Endothelial cell of hepatic sinusoid (primary cell): ENCODE data around the gene GRAMD1B.

Experiments
- in situ Hi-C: cut with HindIII; loops from 2 replicates; pipeline ENCODE4 v1.10.0; 2017; ENCODE audit warnings: low sequenced_read_pairs

Gene GRAMD1B

DNA sequence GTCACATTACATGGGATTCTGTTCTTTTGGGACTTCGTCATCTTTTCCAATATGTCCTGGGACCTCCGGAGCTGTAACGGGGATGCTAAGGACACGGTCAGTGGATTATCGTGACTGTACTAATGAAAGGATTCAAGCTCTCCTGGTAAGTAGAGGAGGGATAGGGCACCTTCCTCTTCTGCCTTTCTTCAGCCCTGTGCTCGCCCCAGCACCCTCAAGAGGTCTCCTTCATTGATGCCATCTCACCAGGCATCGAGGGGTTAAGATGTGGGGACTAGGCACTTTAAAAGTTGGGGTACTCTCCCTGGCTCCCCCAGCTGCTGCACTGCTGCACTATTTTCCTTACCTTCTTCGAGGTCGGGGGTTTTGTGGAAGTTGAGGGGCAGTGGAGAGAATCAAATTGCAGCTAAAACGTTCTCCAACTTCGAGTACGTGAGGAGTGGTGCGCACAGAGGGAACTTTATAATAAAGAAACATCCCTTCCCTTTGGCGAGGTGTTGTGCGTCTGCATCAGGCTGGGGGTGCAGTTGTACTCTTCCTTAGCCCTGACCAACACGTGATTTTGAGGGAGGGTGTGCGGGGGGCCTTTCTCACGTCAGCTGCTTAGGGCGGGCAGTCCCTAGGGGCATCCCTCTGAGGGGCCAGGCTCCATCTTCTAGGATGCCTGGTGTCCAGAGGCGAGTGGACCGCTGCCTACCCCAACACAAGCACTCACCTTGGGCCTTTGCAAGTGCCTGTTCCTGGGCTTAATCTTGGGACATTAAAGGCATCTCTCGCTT lies 96.1 kb downstream of the GRAMD1B start:
- in situ Hi-C loops: no loop called here

DNA sequence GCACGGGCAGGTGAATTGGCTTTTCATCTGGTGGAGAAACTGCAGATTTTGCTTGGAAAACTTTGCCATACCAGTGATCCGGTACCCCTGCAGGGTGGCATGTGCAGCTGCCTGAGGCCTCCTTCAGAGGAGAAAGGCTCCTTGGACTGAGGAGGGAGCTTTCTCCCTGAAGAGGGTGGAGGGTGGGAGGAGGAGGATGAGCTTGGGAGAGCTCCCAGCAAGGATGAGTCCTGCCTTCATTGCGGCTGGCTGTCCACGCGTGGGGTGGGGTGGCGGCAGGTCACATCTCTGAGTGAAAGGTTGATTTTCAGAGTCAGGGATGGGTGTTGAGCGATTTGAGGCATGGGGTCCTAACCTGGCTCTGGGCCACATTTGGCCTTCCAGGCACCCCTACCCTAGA lies 96.8 kb downstream of the GRAMD1B start:
- in situ Hi-C loops: no loop called here

DNA sequence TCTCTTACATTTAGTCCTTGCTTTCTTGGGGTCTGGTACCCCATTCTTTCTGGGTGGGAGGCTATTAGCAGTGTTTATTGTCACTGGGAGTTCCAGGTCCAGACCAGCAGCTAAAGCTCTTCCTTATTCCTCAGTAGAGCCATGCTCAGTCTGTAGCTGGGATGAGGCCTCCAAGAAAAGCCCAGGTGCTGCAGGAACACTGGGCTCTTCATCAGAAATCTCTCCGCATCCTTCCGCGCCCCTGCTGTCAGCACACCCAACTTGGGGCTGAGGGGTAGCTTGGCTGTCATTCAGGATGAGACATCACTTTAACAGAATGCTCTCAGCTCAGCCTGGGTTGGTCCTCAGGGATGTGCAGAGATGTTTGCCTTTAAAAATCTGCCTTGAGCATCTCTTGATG lies 97.5 kb downstream of the GRAMD1B start:
- in situ Hi-C loops: no loop called here

DNA sequence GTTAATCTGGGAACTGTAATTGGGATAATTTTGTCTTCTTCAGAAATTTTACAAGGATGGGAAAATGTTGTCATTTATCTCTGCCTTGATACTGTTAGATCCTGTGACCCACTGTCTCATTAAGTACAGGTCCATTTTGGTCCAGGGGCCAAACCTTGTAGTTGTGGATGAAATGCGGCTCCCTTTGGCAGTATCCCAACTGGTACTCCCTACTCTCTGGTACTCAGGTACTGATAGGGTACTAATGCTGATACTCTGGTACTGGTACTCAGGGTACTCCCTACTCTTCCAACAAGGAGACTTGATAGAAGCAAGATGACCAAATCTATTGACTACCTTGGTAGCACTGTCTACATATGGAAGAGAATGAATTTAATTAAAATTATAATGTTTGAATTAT lies 97.9 kb downstream of the GRAMD1B start:
- in situ Hi-C loops: no loop called here

DNA sequence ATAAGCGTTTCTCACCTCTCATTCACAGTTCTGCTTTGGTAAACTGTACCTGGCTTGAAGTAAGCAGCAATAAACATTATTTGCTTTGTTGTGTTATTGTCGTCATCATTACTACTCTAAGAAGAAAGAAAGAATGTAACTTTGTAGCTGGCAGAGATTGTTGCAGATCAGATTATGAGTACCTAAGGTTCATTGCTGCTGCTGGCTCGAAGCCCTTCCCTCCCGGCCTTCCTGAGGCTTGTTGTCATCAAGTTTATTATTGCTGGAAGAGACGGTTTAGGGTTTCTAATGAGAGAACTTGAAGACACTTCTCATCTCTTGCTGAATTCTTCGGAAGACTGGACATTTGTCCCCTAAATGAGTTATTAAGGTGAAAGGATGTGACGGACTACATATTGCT lies 101.3 kb downstream of the GRAMD1B start:
- in situ Hi-C loops: no loop called here

DNA sequence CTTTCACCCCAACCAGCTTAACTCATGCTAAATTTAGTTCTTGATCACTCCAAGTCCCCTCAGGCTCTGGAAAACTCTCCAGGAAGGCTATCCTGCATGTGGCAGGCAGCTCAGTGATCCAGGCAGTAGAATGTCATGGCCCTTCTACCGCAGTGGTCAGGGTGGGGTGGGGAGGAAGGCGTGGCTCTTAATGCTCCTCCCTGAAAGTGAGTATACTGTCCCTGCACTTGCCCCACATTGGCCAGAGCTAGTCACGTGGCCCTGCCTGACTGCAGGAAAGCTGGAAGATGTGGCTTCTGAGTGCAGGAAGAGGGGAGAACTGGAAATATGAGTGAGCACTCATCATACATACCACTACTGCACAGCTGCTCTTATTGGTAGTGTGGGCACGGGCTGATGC lies 102.1 kb downstream of the GRAMD1B start:
- in situ Hi-C loops: no loop called here

DNA sequence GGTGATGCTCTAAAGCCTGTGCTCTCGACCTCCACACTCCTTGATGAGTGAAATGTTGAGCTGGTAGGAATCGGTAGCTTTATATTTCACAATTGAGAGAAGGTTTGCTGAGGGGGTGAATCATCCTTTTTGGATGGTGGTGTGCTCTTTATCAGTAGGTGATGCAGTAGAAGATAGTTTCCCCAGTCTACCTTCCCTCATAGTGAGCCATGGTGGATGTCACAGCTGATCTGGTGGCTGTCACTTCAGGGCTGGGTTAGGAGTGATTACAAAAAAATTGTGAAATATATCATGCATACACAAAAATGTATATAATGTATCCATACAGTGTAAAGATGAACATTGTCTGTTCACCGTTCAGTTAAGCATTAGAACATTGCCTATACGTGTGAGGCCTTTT lies 105.3 kb downstream of the GRAMD1B start:
- in situ Hi-C loops: no loop called here

DNA sequence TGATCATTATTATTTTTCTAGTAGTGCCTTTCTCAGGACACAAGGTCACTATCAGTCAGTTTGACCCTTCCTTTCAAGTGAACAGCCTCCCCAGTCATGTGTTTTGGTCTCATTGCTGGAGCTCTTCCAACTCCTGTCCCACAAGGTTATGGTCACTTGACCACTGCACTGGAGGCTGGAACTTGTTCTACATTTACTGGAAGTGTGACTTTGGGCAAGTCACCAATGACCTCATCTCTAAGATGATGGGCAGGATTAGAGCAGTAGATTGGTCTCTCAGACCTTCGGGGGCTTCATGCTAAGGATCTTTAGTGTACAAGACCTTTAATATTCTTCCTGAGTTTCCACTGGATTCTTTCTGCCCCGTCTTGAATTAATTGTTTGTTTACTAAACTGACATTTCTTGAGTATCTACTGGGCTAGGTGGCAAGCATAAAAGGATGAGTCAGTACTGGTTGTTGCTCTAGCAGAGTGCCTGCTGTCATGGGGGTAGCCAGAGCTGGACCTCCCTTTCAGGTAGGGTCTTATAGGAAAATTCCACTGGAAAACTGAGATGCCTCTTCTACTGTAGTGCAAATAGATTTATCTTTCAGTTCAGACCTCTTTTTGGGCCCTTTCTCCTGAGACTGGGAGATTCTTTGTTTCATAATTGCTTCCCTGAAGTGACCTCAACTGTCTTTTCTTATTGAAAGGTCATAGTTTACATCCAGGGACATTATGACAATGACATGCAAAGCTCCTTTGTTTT lies 106.8 kb downstream of the GRAMD1B start:
- in situ Hi-C loops: no loop called here

DNA sequence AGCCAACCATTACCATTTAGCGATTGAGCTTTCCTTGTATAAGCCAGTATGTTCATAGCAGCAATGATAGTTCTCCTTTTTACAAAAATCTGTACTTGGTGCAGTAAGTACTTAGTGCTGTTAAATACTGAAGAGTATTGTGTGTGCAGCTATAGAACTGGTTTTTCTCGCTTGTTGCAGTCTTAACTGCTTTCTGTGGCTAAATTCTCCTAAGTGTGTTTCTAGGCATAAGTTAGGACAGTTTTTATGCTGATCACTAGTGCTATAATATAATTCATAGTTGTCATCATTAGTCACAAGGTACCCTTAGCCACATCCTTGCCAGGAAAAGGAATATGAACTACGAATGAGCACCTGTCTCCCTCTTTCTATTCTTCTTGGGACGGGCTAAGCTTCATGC lies 107.7 kb downstream of the GRAMD1B start:
- in situ Hi-C loops: no loop called here

DNA sequence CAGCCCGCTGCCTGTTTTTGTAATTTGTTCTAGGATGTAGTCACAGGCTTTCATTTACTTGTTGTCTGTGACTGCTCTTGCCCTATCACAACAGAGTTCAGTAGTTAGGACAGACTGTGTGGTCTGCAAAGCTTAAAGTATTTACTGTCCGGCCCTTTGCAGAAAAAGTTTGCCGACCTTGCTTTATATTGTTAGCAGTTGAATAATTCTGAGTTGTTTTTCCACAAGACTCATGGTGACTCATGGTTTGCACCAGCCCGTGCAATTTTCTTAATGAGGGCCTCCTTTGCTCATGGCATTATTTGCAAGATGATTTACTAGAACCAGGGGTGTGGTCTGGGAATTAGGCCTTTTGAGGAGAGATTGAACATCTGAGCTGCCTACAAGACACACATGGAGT lies 113.7 kb downstream of the GRAMD1B start:
- in situ Hi-C loops: no loop called here

DNA sequence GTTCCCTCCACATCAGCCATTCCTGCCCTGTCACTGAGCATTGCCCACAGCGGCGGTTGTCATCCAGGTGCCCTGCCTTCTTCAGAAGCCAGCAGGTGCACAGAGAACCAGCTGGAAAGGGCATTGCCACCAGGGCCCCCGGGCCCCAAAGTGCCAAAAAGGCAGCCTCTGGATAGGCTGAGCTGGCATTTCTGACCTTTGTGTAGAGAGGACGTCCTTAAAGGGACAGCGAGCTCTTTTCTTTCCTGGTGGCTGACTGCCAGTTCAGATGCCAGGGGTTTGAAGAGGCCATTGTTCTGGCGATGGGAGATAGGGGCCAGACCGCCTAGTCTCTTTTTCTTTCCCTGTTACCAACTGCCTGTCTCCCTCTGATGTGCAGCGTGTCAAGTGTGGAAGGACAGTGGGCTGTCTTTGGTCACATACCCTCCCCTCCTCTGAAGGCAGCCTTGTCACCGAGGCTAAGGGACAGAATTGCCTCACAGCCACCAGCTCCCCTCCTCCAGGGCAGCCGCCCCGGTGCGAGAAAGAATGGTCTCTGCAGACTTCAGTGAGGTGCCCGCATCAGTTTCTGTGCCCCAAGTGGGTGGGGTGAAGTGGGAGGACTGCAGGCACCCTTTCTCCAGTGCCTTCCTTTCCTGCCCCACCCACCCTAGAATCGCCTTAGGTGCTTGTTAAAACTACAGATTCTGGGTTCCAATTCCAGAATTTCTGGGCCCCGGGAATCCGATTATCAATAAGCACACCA lies 114.7 kb downstream of the GRAMD1B start:
- in situ Hi-C loops: no loop called here

DNA sequence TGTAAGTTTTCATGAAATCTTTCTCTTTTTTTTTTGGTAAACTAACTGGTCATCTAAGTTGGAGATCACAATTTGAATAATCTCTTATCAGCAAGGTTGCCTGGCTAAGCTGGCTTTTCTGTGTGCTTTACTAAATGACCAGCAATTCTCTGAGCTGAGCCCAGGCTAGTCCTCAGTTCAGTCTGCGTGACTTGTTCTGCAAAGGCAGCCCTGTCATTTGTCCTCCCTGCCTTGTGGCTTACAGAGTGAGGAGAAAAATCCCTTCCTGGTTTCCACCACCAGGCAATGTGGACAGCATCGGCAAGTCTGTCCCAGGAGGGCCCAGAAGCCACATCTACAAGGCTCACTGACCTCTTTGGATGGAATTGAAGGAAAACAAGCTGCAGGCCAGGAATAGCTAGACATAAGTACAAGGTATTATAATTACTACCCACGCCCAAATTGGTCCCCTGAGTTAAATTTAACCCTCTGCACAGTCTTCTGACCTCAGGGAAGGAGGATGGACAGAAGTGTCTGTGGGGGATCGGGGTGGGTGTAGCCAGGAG lies 115.7 kb downstream of the GRAMD1B start:
- in situ Hi-C loops: no loop called here

DNA sequence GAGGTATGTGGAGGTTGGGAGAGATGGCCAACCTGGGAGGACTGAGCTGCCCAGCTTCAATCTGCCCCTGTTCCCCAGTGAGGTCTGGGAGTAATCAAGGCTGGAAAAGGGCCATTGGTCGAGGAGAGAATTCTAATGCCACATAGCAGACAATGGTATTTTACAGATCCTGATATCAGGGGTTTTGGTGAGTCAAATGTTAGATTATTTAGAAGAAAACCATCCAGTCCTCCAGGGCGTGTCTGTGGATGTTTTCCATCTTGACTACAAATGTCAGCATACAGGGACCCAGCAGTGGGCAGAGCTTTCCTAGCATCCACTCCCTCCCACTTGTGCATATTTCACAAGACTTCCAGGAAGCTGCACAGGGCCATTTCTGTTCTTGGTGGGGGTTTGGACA lies 116.4 kb downstream of the GRAMD1B start:
- in situ Hi-C loops: no loop called here

DNA sequence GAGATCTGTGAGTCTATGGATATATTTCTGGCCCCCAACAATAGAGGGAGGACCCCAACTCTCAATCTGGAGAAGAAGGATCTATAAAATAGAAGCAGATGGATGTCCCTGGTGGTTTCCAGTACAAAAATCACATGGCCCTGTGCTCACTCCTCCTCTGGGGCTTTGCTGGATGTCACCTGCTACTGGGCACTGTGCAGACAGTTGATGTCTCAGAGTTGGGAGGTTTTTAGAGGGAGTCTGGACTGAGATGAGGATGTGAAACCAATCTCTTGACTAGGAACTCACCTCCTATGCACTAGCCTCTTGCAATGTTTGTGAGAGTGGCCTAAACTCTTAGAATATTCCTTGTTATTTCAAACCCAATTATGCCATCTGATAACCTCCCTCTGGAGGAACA lies 117.1 kb downstream of the GRAMD1B start:
- in situ Hi-C loops: no loop called here

DNA sequence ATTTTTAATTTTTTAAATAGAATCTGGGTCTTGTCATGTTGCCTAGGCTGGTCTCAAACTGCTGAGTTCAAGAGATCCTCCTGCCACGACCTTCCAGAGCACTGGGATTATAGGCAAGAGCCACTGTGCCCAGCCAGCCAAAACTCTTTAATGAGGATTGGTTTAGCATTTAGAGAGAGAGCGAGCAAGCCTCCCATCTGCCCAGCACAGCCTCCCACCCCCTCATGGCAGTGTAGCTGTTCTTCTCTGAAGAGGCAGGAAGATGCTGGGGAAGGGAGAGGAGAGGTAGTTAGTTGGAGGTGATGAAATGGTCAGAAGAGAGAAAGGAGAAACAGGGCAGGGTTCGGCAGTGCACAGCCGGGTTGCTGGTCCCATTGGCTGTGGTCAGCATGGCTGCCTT lies 118.7 kb downstream of the GRAMD1B start:
- in situ Hi-C loops: no loop called here

DNA sequence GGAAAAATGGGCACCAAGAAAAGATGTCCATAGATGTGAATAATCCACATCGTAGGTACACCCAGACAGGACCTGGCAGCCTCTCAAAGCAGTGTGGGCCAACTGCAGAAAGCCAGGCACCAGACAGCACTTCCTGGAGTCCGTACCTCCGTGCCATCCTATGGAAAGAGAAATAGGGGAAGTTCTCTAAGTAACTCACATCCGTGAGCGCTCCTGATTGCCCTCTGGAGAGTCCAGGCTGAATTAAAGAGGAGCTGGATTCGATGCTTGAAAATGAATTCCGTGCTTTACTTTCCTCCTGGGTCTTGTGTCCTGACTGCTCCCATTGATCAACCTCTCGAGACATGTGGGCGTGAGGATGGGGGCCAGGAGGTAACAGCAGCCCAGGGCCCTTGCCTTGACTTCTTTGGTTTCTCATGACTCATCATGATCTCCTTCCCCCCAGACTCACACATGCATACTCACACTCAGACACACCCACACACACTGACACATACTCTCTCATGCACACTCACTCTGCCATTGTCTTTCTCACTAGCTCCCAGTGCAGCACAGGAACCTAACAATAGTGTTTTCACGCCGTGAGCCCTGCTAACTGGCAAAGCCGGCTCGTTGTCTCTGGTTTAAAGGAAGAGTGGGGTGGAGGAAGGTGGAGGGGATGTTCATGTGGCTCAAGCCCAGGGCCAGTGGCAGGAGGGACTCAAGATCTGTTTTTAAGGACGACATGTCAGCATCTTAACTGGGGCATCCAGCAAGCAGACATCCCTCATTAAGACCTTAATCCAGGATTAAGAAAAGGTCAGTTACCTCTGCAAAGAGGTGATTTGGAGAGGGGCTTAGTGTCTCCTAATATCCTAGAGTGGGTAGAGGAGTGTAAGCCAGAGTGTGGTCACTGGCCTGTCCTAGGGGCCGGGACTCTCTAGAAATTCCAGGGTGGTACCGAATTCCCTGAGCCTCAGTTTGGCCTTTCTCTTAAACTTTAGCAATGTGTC lies 120.2 kb downstream of the GRAMD1B start:
- in situ Hi-C loops: no loop called here

DNA sequence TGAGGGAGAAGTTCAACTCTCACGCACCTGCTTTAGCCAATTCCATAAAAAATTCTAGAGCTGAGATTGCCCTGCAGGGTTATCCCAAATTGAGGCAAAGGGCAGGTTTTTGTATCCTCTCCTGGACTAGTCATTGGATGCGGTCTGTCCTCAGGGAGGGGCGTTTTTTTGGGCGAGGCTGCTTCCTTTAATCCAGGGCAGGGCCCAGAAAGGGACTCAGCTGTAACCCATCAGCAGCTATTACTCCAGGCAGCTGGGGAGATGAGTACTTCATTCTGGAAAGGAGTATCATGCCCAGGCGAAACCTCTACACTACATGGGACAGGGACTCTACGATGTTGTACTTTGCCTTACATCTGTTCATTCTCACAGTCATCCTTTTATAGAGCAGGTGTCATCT lies 121.0 kb downstream of the GRAMD1B start:
- in situ Hi-C loops: no loop called here

DNA sequence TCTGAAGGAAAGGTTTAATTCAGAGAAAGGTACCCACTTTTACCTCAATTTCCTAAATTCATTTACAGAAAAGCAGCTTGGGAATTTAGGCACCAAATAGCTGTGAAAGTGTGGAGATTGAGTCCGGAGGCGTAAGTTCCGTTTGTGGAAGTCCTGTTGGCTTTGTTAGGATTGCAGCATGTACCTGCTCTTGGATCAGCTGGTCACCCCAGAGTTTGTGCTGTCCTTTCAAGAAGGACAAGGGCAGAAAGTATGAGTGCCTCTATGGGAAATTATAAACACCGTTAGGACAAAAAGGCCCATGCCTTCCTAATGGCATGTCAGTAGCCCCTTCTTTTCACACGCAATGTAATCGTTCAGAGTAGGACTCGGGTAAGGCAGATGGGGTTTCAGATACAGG lies 126.6 kb downstream of the GRAMD1B start:
- in situ Hi-C loops: no loop called here

DNA sequence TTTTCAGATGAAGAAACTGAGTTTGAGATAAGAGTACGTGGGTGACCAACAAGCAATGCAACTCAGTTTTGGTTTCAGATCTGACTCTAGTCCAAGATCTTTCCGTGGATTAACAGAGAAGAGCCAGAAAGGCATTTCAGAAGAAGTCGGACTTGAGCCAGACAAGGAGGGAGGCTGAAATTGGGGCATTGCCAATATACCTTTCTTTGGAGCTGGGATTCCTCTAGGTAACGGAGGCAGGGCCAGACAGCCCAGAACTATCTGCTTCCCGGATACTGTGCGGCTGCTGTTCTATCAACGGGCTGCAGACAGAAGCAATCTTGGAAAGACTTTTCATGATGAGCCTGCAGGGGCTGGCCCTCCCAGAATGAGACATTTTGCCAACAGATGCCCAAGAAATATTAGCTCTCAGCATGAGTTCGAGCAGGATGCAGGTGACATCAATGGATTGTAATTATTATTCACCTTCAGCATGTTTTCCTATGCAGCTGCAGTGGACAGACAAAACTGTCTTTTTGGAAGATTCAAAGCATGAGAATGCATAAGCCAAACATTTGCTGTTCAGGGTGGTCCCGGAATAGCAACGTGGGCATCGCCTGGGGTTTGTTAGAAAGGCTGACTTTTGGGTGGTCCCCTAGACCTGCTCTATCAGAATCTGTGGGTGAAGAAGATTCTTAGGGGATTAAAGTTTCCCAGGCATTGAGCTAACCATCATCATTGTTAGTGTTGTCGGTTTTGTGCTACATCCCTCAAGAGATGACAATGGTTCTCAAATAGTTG lies 128.7 kb downstream of the GRAMD1B start:
- in situ Hi-C loops: no loop called here

DNA sequence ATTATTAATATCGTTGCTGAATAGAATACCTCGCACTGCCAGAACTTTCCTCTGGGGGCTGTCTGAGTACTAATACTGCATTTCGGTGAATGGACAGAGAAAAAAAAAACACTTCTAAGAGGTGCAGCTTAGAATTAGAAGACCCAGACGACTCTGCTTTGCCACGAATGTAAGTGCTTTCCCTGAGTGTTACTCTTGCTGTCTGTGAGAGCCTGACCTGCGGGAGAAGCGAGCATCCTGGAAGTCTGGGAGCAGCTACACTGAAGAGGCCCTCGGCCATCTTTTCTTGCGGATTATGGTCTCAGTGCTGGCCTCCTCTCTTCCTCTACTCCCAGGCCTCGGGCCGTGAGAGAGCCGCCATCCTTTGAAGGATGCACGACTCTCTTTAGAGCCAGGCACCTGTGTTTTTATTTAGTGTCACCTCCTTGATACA lies 129.5 kb downstream of the GRAMD1B start:
- in situ Hi-C loops: no loop called here
